Measurements from ENCODE around the gene ARHGAP44.

The ARHGAP44 gene

GRCh38 chr17:12813664-12814063 lies 24.4 kb downstream of the ARHGAP44 start:
- no peak overlapping the region for H3K4me3 ChIP-seq (replicated peaks; ENCODE audit: low read depth, low read length)
- no peak for TF ChIP-seq CTCF (IDR thresholded peaks at IDR 0.05; ENCODE audit: low read length, missing control alignments)
- no peak for DNase-seq (ENCODE audit: low read depth)

- no peak for DNase-seq (ENCODE audit: low read depth)
- no peak overlapping the region for H3K4me3 ChIP-seq (replicated peaks; ENCODE audit: low read depth, low read length)
- no peak for TF ChIP-seq CTCF (IDR thresholded peaks at IDR 0.05; ENCODE audit: low read length, missing control alignments)
These were observed 25.4 kb downstream of the ARHGAP44 start for GRCh38 chr17:12814718-12815117.

GRCh38 chr17:12815642-12816141 lies 26.4 kb downstream of the ARHGAP44 start:
- H3K4me3 ChIP-seq (replicated peaks; ENCODE audit: low read depth, low read length) = no peak overlapping the region
- no peak for TF ChIP-seq CTCF (IDR thresholded peaks at IDR 0.05; ENCODE audit: low read length, missing control alignments)
- no peak for DNase-seq (ENCODE audit: low read depth)

- TF ChIP-seq CTCF (IDR thresholded peaks at IDR 0.05; ENCODE audit: low read length, missing control alignments) = no peak
- peak; percentile 54 for DNase-seq (ENCODE audit: low read depth)
- no peak overlapping the region for H3K4me3 ChIP-seq (replicated peaks; ENCODE audit: low read depth, low read length)
These were observed 32.2 kb downstream of the ARHGAP44 start for GRCh38 chr17:12821376-12821940.

- DNase-seq (ENCODE audit: low read depth) = no peak
- no peak for TF ChIP-seq CTCF (IDR thresholded peaks at IDR 0.05; ENCODE audit: low read length, missing control alignments)
- H3K4me3 ChIP-seq (replicated peaks; ENCODE audit: low read depth, low read length) = no peak overlapping the region
These were observed 37.1 kb downstream of the ARHGAP44 start for GRCh38 chr17:12826431-12826830.

- no peak for TF ChIP-seq CTCF (IDR thresholded peaks at IDR 0.05; ENCODE audit: low read length, missing control alignments)
These were observed 41.5 kb downstream of the ARHGAP44 start for GRCh38 chr17:12830777-12831247.

GRCh38 chr17:12831839-12832238 lies 42.5 kb downstream of the ARHGAP44 start:
- H3K4me3 ChIP-seq (replicated peaks; ENCODE audit: low read depth, low read length) = no peak overlapping the region
- DNase-seq (ENCODE audit: low read depth) = no peak
- TF ChIP-seq CTCF (IDR thresholded peaks at IDR 0.05; ENCODE audit: low read length, missing control alignments) = no peak

More at GRCh38 chr17:12830777-12831247, 41.5 kb downstream of the ARHGAP44 start:
- H3K4me3 ChIP-seq (replicated peaks; ENCODE audit: low read depth, low read length) = no peak overlapping the region
- DNase-seq (ENCODE audit: low read depth) = no peak

Data from fibroblast of pulmonary artery (primary cell).